NCI-H2107 treated with DMSO at 0.1 percent for 48 hours (cell line): ENCODE measurements around the gene PDE6B.
"Not testable (repeated sequence)": the region's sequence is repeated elsewhere in the genome, so short reads cannot be mapped to it uniquely, and the experiment has no call there.

Experiments
- DNase-seq: peaks from one replicate; lab custom pipeline; 2025; ENCODE audit not compliant: unreplicated experiment; lab: John Stamatoyannopoulos, UW

PDE6B gene

GRCh38 chr4:704198-704891 is 79.0 kb downstream of the PDE6B start:
- no peak for DNase-seq

DNA sequence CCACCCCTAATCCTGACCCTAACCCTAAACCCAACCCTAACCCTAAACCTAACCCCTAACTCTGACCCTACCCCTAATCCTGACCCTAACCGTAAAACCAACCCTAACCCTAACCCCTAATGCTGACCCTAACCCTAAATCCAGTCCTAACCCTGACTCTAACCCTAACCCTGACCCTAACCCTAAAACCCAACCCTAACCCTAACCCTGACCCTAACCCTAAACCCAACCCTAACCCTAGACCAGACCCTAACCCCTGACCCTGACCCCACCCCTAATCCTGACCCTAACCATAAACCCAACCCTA is 79.6 kb downstream of the PDE6B start:
- DNase-seq = no peak

- peak; percentile 21 for DNase-seq
These were observed 80.1 kb downstream of the PDE6B start, which contains the start of gene PCGF3 for GRCh38 chr4:705278-706082. TSS of gene PCGF3 (plus strand) at chr4:705832. CDS start at chr4:733681, 27,849 bp downstream.

DNA sequence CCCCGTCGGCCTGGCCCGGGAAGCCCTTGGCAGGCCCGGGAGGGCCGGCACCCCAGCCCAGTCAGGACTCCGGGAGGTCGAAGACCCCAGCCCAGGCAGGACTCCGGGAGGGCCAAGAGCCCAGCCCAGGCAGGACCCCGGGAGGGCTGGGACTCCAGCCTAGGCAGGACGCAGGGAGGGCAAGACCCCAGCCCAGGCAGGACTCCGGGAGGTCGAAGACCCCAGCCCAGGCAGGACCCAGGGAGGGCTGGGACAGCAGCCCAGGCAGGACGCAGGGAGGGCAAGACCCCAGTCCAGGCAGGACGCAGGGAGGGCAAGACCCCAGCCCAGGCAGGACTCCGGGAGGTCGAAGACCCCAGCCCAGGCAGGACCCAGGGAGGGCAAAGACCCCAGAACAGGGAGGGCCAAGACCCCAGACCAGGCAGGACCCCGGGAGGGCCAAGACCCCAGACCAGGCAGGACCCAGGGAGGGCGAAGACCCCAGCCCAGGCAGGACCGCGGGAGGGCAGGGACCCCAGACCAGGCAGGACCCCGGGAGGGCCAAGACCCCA is 80.8 kb downstream of the PDE6B start:
- DNase-seq = not testable (repeated sequence)

- DNase-seq = no peak
These were observed 81.6 kb downstream of the PDE6B start for GRCh38 chr4:706834-707598.

- DNase-seq = no peak
These were observed 82.7 kb downstream of the PDE6B start for GRCh38 chr4:707929-708630.

DNA sequence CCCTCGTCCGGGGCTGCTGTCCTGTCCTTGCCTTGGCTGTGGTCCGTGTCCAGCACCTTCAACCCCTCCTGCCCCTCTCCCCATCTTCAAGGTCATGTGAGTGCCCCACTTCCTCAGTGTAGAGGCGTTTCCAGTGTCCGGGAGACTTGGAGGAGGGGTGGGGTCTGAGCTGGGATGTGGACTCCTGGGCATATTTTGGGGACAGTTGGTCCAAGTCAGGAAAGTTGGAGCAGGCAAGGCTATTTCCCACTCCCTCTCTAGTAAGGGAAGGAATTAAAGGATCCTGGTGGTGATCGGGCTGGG is 83.2 kb downstream of the PDE6B start:
- no peak for DNase-seq

DNA sequence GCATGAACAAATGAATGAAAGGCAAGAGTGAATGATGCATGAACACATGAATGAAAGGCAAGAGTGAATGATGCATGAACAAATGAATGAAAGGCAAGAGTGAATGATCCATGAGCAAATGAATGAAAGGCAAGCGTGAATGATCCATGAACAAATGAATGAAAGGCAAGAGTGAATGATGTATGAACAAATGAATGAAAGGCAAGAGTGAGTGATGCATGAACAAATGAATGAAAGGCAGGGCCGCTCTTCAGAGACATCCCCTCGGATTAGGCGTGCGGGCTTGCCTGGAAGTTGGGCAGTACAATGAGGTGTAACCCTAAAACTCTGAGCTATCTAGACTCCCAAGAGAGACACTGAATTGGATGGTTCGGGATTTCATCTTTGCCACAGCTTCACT is 84.0 kb downstream of the PDE6B start:
- no peak for DNase-seq

DNA sequence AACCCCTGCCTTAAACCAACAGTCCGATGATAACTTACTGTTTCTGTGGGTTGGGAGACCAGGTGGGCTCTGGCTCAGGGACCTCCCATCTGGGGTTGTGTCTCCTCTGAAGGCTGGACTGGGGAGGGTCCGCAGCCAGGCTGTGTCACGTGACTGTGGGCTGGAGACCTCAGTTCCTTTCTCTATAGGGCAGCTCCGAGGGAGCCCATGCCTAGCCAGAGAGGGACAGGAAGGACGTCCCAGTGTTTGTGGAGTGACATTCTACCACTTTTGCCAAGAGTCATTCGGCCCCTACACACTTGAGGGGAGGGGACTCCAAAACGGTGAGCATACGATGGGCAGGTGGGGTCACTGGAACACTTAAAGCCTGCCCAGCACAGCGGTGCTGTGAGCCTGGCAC is 84.7 kb downstream of the PDE6B start:
- DNase-seq = no peak

- no peak for DNase-seq
These were observed 85.5 kb downstream of the PDE6B start for GRCh38 chr4:710916-711315.

DNA sequence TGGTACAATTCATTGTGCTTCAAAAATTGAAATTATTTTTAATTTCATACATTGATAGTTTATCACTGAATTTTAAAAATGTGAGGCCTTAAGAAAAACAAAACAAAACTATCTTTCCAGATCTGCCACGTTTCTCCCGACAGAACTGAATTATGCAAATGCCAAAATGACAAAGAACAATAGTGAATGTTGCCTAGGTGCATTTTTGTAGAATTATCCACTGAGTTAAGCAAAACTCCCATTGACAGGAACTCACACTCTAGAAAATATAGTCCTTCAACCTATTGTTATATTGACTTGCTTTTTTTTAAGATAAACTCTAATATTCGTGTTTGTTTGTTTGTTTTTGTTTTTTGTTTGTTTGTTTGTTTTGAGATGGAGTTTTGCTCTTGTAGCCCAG is 86.7 kb downstream of the PDE6B start:
- no peak for DNase-seq

- no peak for DNase-seq
These were observed 87.7 kb downstream of the PDE6B start for GRCh38 chr4:712916-713632.

- DNase-seq = no peak
These were observed 88.7 kb downstream of the PDE6B start for GRCh38 chr4:714087-714486.

GRCh38 chr4:717601-718320 is 92.4 kb downstream of the PDE6B start:
- DNase-seq = no peak

DNA sequence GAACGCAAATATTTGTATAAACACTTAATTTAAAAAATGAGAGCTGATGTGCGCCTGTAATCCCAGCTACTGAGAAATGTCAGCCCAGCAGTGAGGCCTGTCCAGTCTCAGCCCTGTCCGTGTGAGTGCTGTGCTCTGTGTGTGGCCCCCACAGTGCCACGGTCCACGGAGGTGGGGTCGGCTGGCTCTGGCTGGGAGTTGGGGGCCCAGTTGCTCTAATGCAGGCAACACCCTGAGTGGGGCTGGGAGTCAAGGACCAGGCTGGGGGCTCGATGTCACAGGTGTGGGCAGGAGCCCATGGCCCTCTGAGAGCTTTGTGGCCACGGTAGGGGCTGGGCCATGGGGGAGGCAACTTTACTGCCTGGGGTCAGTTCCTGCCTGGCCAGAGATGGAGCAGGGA is 93.1 kb downstream of the PDE6B start:
- no peak for DNase-seq
